ENCODE measurements around the gene GPR52. TPM values are rescaled to one million over a fixed set of nuclear protein-coding genes. Genes with fewer than 3 reads are reported as not detected.
"Not testable (repeated sequence)": the region's sequence is repeated elsewhere in the genome, so short reads cannot be mapped to it uniquely, and the experiment has no call there.

Gene GPR52
- total and polyA plus RNA-seq, 3 experiments from 2014 or later, result 0.92 to 1.7 TPM; not detected in 1

- CTCF ChIA-PET, result not testable (repeated sequence)
Observed at GRCh38 chr1:174409801-174410200, 38.0 kb upstream of the GPR52 start.

DNA sequence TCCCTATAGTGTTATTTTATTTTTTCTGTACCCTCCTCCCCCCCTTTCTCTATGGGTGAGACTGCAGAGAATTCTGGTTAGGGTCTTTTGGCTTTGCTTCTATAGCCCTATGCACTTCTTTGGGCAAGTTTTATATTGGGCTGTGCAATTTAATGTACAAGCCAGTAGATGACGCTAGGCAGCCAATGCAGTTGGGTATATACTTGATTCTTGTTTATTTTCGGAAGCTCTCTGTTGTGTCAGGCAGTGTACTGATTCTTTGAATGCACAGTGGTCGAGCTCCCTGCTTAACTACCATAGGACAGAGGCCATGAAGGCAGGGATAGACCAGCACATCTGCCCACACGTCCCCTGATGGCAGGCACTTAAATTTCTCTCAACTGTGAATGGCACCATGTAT lies 34.1 kb upstream of the GPR52 start:
- ChIA-PET POLR2A (no interaction called here), CTCF (no interaction called here)
- Mint-ChIP-seq H3K4me3 (peak overlapping the region in 4 of 7 donors; percentile 7 to 47 (median 26)), H3K27me3 (peaks cover 0 to 2% of the 10 kb centered on the region in 2 donors), H3K4me1 (peaks cover 38 to 70% (median 64%) of the 10 kb centered on the region in 3 donors), H3K9me3 (peaks cover 2 to 8% (median 4%) of the 10 kb centered on the region in 5 donors), H3K27ac (peak overlapping the region in 1 of 8 donors; percentile 30), H3K36me3 (peaks cover 5 to 22% (median 9%) of the 10 kb centered on the region in 3 donors)
- Histone ChIP-seq H3K27ac (ENCODE audit: low read depth, low read length) (no peak overlapping the region), H3K4me3 (ENCODE audit: low read length) (no peak overlapping the region), H3K36me3 (ENCODE audit: insufficient read depth, low read length) (no peaks in the 10 kb centered on the region), H3K9me3 (ENCODE audit: low read length) (no peaks in the 10 kb centered on the region), H3K4me1 (ENCODE audit: insufficient read depth, low read length) (no peaks in the 10 kb centered on the region), H3K27me3 (ENCODE audit: insufficient read depth, low read length, poor library complexity, severe bottlenecking) (no peaks in the 10 kb centered on the region)
- no peak for DNase-seq

More at GRCh38 chr1:174409801-174410200, 38.0 kb upstream of the GPR52 start:
- H3K4me1 Mint-ChIP-seq, result peaks cover 41 to 61% (median 52%) of the 10 kb centered on the region in 3 donors
- H3K4me3 ChIP-seq (ENCODE audit: low read length); H3K27me3 Mint-ChIP-seq; H3K36me3 ChIP-seq (ENCODE audit: insufficient read depth, low read length); H3K9me3 Mint-ChIP-seq; POLR2A ChIA-PET; H3K27ac Mint-ChIP-seq; H3K9me3 ChIP-seq (ENCODE audit: low read length); H3K27ac ChIP-seq (ENCODE audit: low read depth, low read length); DNase-seq; H3K4me3 Mint-ChIP-seq; H3K4me1 ChIP-seq (ENCODE audit: insufficient read depth, low read length); H3K27me3 ChIP-seq (ENCODE audit: insufficient read depth, low read length, poor library complexity, severe bottlenecking): not testable (repeated sequence)
- peaks cover 9 to 26% (median 13%) of the 10 kb centered on the region in 3 donors for H3K36me3 Mint-ChIP-seq

DNA sequence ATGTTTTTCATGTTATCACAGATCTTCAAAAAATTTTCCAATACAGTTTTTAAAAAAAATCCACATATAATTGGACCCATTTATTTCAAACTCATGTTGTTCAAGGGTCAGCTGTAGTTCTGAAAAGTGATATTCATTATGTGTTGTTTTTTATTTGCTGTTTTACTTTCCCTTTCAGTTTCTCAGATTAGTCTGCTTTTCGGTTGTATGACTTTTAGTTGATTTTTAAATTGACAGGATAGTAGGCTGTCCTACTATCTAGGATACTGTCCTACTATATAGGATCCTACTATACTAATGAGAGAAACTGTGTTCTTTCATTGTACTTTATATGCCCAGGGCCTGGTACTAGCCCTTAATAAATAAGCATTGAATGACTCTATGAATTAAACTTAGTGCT lies 33.6 kb upstream of the GPR52 start:
- no peaks in the 10 kb centered on the region for H3K36me3 ChIP-seq (ENCODE audit: insufficient read depth, low read length)

GRCh38 chr1:174415506-174415905 lies 32.3 kb upstream of the GPR52 start:
- ChIA-PET POLR2A (interaction anchor here (0.6 kb wide), 1 partner anchor 212 kb away, joined by 3 read pairs; no protein-coding TSS in a partner anchor), CTCF (no interaction called here)
- H3K27ac Mint-ChIP-seq, result peak overlapping the region in 1 of 8 donors; percentile 5
- peaks cover under 1 to 17% (median 1%) of the 10 kb centered on the region in 3 donors for H3K36me3 Mint-ChIP-seq
- peaks cover 35 to 61% (median 58%) of the 10 kb centered on the region in 3 donors for H3K4me1 Mint-ChIP-seq
- H3K4me3 Mint-ChIP-seq, result no peak overlapping the region
- peaks cover 0 to 2% of the 10 kb centered on the region in 2 donors for H3K27me3 Mint-ChIP-seq
- DNase-seq, result no peak
- H3K4me1 ChIP-seq (ENCODE audit: insufficient read depth, low read length), result no peaks in the 10 kb centered on the region
- H3K9me3 ChIP-seq (ENCODE audit: low read length), result no peaks in the 10 kb centered on the region
- no peak overlapping the region for H3K4me3 ChIP-seq (ENCODE audit: low read length)
- H3K27ac ChIP-seq (ENCODE audit: low read depth, low read length), result no peak overlapping the region
- H3K36me3 ChIP-seq (ENCODE audit: insufficient read depth, low read length), result no peaks in the 10 kb centered on the region
- H3K27me3 ChIP-seq (ENCODE audit: insufficient read depth, low read length, poor library complexity, severe bottlenecking), result no peaks in the 10 kb centered on the region
- H3K9me3 Mint-ChIP-seq, result peaks cover 0 to 6% (median 3%) of the 10 kb centered on the region in 5 donors

More for the DNA sequence above, 33.6 kb upstream of the GPR52 start:
- Histone ChIP-seq H3K4me3 (ENCODE audit: low read length) (no peak overlapping the region), H3K4me1 (ENCODE audit: insufficient read depth, low read length) (no peaks in the 10 kb centered on the region), H3K27me3 (ENCODE audit: insufficient read depth, low read length, poor library complexity, severe bottlenecking) (no peaks in the 10 kb centered on the region), H3K27ac (ENCODE audit: low read depth, low read length) (no peak overlapping the region), H3K9me3 (ENCODE audit: low read length) (no peaks in the 10 kb centered on the region)
- Mint-ChIP-seq H3K4me1 (peaks cover 35 to 69% (median 64%) of the 10 kb centered on the region in 3 donors), H3K27ac (peak overlapping the region in 4 of 8 donors; percentile 32 to 75 (median 52)), H3K9me3 (peaks cover 2 to 8% (median 3%) of the 10 kb centered on the region in 5 donors), H3K4me3 (peak overlapping the region in 6 of 7 donors; percentile 9 to 72 (median 50)), H3K36me3 (peaks cover 5 to 22% (median 5%) of the 10 kb centered on the region in 3 donors), H3K27me3 (peaks cover 0 to 2% of the 10 kb centered on the region in 2 donors)
- DNase-seq, result no peak
- ChIA-PET CTCF (no interaction called here), POLR2A (no interaction called here)

- Mint-ChIP-seq H3K27me3 (peaks cover 0 to 2% of the 10 kb centered on the region in 2 donors), H3K9me3 (no peaks in the 10 kb centered on the region), H3K4me1 (peaks cover 17 to 37% (median 34%) of the 10 kb centered on the region in 3 donors), H3K27ac (no peak overlapping the region), H3K4me3 (no peak overlapping the region), H3K36me3 (peaks cover 4 to 8% (median 6%) of the 10 kb centered on the region in 3 donors)
- no peaks in the 10 kb centered on the region for H3K36me3 ChIP-seq (ENCODE audit: insufficient read depth, low read length)
- CTCF ChIA-PET, result no interaction called here
- H3K27ac ChIP-seq (ENCODE audit: low read depth, low read length), result no peak overlapping the region
- H3K9me3 ChIP-seq (ENCODE audit: low read length), result no peaks in the 10 kb centered on the region
- no peaks in the 10 kb centered on the region for H3K4me1 ChIP-seq (ENCODE audit: insufficient read depth, low read length)
- no peaks in the 10 kb centered on the region for H3K27me3 ChIP-seq (ENCODE audit: insufficient read depth, low read length, poor library complexity, severe bottlenecking)
- no peak for DNase-seq
- H3K4me3 ChIP-seq (ENCODE audit: low read length), result no peak overlapping the region
- POLR2A ChIA-PET, result no interaction called here
Observed at GRCh38 chr1:174417921-174418320, 29.8 kb upstream of the GPR52 start.

DNA sequence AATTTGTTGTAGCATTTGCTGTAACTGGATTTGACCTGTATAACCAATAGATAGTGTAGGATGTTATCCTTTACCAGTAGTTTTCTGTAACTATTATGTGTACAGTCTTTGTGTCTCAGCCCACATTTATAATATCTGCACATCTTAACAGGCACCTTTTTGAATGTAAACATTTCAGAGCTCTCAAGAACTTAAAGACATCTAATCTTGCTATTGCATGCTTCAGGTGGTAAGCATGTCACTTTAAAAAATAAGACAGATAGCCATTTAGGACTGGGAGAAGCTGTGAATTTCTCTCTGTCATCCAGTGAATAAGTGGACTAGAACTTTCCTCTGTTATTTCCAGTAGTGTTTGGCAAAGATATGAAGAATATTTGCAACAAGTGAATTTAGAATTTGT lies 22.6 kb upstream of the GPR52 start:
- no peaks in the 10 kb centered on the region for H3K27me3 Mint-ChIP-seq
- no peak overlapping the region for H3K4me3 ChIP-seq (ENCODE audit: low read length)
- H3K4me3 Mint-ChIP-seq, result no peak overlapping the region
- no peaks in the 10 kb centered on the region for H3K9me3 Mint-ChIP-seq
- H3K27me3 ChIP-seq (ENCODE audit: insufficient read depth, low read length, poor library complexity, severe bottlenecking), result no peaks in the 10 kb centered on the region
- CTCF ChIA-PET, result no interaction called here
- H3K36me3 Mint-ChIP-seq, result peaks cover 4 to 11% (median 6%) of the 10 kb centered on the region in 3 donors
- no peak overlapping the region for H3K27ac Mint-ChIP-seq
- H3K9me3 ChIP-seq (ENCODE audit: low read length), result no peaks in the 10 kb centered on the region
- H3K4me1 Mint-ChIP-seq, result peaks cover 6 to 18% (median 14%) of the 10 kb centered on the region in 3 donors
- no peak overlapping the region for H3K27ac ChIP-seq (ENCODE audit: low read depth, low read length)
- DNase-seq, result no peak
- no peaks in the 10 kb centered on the region for H3K36me3 ChIP-seq (ENCODE audit: insufficient read depth, low read length)
- POLR2A ChIA-PET, result no interaction called here
- no peaks in the 10 kb centered on the region for H3K4me1 ChIP-seq (ENCODE audit: insufficient read depth, low read length)

DNA sequence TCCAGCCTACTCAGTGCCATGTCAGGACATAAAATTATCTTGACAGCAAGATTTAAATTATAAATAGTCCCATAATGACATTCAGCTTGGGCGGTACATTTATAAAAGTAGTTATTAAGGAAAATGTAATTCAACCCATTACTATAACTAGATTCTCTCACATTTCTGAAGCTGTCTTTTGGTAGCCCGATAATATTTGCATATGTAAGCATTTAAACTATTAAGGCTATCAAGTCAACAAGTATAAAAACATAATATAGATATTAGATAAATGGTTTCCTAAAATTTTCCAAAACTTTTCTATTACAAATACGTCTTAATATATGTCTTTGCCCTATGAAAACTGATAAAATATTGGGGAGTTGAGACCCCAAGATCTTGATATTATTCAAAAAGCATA lies 21.6 kb upstream of the GPR52 start:
- Mint-ChIP-seq H3K36me3 (peaks cover 3 to 9% (median 4%) of the 10 kb centered on the region in 3 donors), H3K27ac (no peak overlapping the region), H3K9me3 (no peaks in the 10 kb centered on the region), H3K4me1 (peaks cover 6 to 22% (median 14%) of the 10 kb centered on the region in 3 donors), H3K27me3 (no peaks in the 10 kb centered on the region), H3K4me3 (no peak overlapping the region)
- no peaks in the 10 kb centered on the region for H3K4me1 ChIP-seq (ENCODE audit: insufficient read depth, low read length)
- no peaks in the 10 kb centered on the region for H3K9me3 ChIP-seq (ENCODE audit: low read length)
- DNase-seq, result no peak
- no peaks in the 10 kb centered on the region for H3K27me3 ChIP-seq (ENCODE audit: insufficient read depth, low read length, poor library complexity, severe bottlenecking)
- H3K36me3 ChIP-seq (ENCODE audit: insufficient read depth, low read length), result no peaks in the 10 kb centered on the region
- POLR2A ChIA-PET, result no interaction called here
- no peak overlapping the region for H3K4me3 ChIP-seq (ENCODE audit: low read length)
- CTCF ChIA-PET, result no interaction called here
- no peak overlapping the region for H3K27ac ChIP-seq (ENCODE audit: low read depth, low read length)

GRCh38 chr1:174428033-174428432 lies 19.7 kb upstream of the GPR52 start:
- Mint-ChIP-seq H3K36me3 (peaks cover 0 to 5% (median 0%) of the 10 kb centered on the region in 3 donors), H3K27me3 (no peaks in the 10 kb centered on the region), H3K27ac (peak overlapping the region in 1 of 8 donors; percentile 11), H3K4me1 (peaks cover 6 to 22% (median 14%) of the 10 kb centered on the region in 3 donors), H3K9me3 (no peaks in the 10 kb centered on the region), H3K4me3 (no peak overlapping the region)
- Histone ChIP-seq H3K4me1 (ENCODE audit: insufficient read depth, low read length) (no peaks in the 10 kb centered on the region), H3K27ac (ENCODE audit: low read depth, low read length) (no peak overlapping the region), H3K4me3 (ENCODE audit: low read length) (no peak overlapping the region), H3K27me3 (ENCODE audit: insufficient read depth, low read length, poor library complexity, severe bottlenecking) (no peaks in the 10 kb centered on the region), H3K36me3 (ENCODE audit: insufficient read depth, low read length) (no peaks in the 10 kb centered on the region), H3K9me3 (ENCODE audit: low read length) (no peaks in the 10 kb centered on the region)
- no peak for DNase-seq
- ChIA-PET POLR2A (no interaction called here), CTCF (no interaction called here)
